ENCODE measurements around the gene ITGB6. TPM values are rescaled to one million over a fixed set of nuclear protein-coding genes. Genes with fewer than 3 reads are reported as not detected.
A peak's percentile ranks its signal among the peaks of the same experiment; 100 is the strongest.

ITGB6 gene
- total RNA-seq, 1 donor from 2014 or later = 7.6 TPM

DNA sequence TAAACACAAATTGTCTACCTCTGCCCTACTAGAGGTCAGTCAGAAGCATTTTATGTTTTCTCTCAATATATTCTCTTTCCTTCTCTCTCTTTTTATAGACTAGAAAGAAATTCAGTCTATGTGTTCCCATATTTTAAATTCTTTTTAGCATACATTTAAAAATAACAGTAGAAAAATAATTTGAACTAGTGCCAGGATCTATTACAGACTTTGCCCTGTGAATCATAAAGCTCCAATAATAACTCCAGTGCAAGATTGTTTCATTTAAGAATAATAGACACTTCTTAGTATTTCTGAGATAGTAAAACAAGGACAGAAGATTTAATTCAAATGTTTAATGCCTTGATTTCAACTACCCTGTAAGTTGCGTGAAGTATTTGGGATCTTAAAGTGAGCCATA lies 60.1 kb downstream of the ITGB6 start:
- no peak overlapping the region for H2AFZ ChIP-seq (ENCODE audit: low read depth, low read length)
- H3K9ac ChIP-seq (ENCODE audit: low read length) = no peak overlapping the region
- H3K4me2 ChIP-seq (ENCODE audit: low read length) = peak overlapping the region; percentile 30

DNA sequence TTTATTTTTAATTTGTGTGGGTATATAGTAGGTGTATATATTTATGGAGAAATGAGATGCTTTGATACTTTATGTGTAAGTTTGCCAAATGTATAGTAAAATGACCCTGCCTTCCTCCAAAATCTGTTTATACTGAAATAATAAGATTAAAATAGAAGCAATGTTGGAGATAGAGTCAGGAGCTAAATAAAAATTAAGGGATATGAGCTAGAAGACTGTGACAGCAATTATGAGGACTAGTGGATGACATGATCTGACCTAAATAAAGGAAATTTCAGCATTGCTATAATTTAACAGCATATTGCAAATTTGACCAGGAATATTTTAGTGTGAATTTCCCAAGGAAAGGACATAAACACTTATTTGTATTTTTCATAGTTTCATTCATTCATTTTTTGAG lies 60.7 kb downstream of the ITGB6 start:
- Mint-ChIP-seq H3K4me1 (ENCODE audit: low read depth, unreplicated experiment) (peaks cover 6% of the 10 kb centered on the region), H3K9me3 (ENCODE audit: unreplicated experiment) (no peaks in the 10 kb centered on the region), H3K27me3 (ENCODE audit: low read depth, unreplicated experiment) (no peaks in the 10 kb centered on the region), H3K36me3 (ENCODE audit: low read depth, unreplicated experiment) (no peaks in the 10 kb centered on the region), H3K27ac (ENCODE audit: unreplicated experiment) (no peak overlapping the region), H3K4me3 (ENCODE audit: unreplicated experiment) (no peak overlapping the region)
- TF ChIP-seq, protein P1, sequence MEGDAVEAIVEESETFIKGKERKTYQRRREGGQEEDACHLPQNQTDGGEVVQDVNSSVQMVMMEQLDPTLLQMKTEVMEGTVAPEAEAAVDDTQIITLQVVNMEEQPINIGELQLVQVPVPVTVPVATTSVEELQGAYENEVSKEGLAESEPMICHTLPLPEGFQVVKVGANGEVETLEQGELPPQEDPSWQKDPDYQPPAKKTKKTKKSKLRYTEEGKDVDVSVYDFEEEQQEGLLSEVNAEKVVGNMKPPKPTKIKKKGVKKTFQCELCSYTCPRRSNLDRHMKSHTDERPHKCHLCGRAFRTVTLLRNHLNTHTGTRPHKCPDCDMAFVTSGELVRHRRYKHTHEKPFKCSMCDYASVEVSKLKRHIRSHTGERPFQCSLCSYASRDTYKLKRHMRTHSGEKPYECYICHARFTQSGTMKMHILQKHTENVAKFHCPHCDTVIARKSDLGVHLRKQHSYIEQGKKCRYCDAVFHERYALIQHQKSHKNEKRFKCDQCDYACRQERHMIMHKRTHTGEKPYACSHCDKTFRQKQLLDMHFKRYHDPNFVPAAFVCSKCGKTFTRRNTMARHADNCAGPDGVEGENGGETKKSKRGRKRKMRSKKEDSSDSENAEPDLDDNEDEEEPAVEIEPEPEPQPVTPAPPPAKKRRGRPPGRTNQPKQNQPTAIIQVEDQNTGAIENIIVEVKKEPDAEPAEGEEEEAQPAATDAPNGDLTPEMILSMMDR (IDR thresholded peaks at IDR 0.05; ENCODE audit: insufficient read depth, low read depth, low read length) = no peak
- H3K27ac ChIP-seq (ENCODE audit: low read depth, low read length) = no peak overlapping the region
- H3K4me2 ChIP-seq (ENCODE audit: low read length) = no peak overlapping the region
- no peaks in the 10 kb centered on the region for H4K20me1 ChIP-seq (ENCODE audit: insufficient read depth, low read length)
- H3K27me3 ChIP-seq (ENCODE audit: insufficient read depth, low read length) = no peaks in the 10 kb centered on the region
- FAIRE-seq (no peak), DNase-seq (ENCODE audit: low read depth) (no peak)
- no peaks in the 10 kb centered on the region for H3K36me3 ChIP-seq (ENCODE audit: insufficient read depth, low read length)
- no peaks in the 10 kb centered on the region for H3K9me3 ChIP-seq (ENCODE audit: insufficient read depth, low read depth, low read length)
- H3K4me3 ChIP-seq (ENCODE audit: insufficient read depth, low read depth, low read length) = no peak overlapping the region
- no peaks in the 10 kb centered on the region for H3K79me2 ChIP-seq (ENCODE audit: insufficient read depth, low read length)
- peaks cover 3% of the 10 kb centered on the region for H3K4me1 ChIP-seq (ENCODE audit: insufficient read depth, low read length)
- H2AFZ ChIP-seq (ENCODE audit: low read depth, low read length) = no peak overlapping the region
- no peak overlapping the region for H3K9ac ChIP-seq (ENCODE audit: low read length)

More for the DNA sequence above, 60.1 kb downstream of the ITGB6 start:
- TF ChIP-seq, protein P1 (IDR thresholded peaks at IDR 0.05; ENCODE audit: insufficient read depth, low read depth, low read length) = no peak
- TF ChIP-seq EZH2 (IDR thresholded peaks at IDR 0.05; ENCODE audit: insufficient read depth, low read length) = no peak
- Histone ChIP-seq H4K20me1 (ENCODE audit: insufficient read depth, low read length) (no peaks in the 10 kb centered on the region), H3K36me3 (ENCODE audit: insufficient read depth, low read length) (no peaks in the 10 kb centered on the region), H3K9me3 (ENCODE audit: insufficient read depth, low read depth, low read length) (no peaks in the 10 kb centered on the region), H3K27me3 (ENCODE audit: insufficient read depth, low read length) (no peaks in the 10 kb centered on the region), H3K79me2 (ENCODE audit: insufficient read depth, low read length) (no peaks in the 10 kb centered on the region), H3K4me3 (ENCODE audit: insufficient read depth, low read depth, low read length) (no peak overlapping the region), H3K4me1 (ENCODE audit: insufficient read depth, low read length) (peaks cover 3% of the 10 kb centered on the region), H3K27ac (ENCODE audit: low read depth, low read length) (peak overlapping the region; percentile 28)
- FAIRE-seq (peak; percentile 5), DNase-seq (ENCODE audit: low read depth) (no peak)
- Mint-ChIP-seq H3K9me3 (ENCODE audit: unreplicated experiment) (no peaks in the 10 kb centered on the region), H3K36me3 (ENCODE audit: low read depth, unreplicated experiment) (no peaks in the 10 kb centered on the region), H3K27ac (ENCODE audit: unreplicated experiment) (no peak overlapping the region), H3K4me3 (ENCODE audit: unreplicated experiment) (no peak overlapping the region), H3K4me1 (ENCODE audit: low read depth, unreplicated experiment) (peaks cover 6% of the 10 kb centered on the region), H3K27me3 (ENCODE audit: low read depth, unreplicated experiment) (no peaks in the 10 kb centered on the region)

DNA sequence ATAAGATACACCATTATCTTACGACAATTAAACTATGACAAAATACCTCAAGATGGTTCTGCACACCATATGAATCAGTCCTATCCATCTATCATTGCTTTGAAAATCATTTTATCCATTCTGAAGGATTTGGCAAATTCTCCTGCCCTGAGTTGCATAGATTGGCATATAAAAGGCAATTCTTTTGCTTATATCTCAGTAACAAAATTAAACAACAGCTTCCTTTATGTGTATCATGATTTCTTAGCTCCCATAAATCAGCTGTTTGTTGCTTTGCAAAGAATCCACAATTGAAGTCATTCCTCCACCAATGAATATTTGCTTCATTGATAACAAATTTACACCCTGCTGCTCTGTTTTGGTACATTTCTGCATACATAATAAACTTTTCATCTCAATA lies 61.7 kb downstream of the ITGB6 start:
- H3K9ac ChIP-seq (ENCODE audit: low read length) = no peak overlapping the region
- H4K20me1 ChIP-seq (ENCODE audit: insufficient read depth, low read length) = no peaks in the 10 kb centered on the region
- DNase-seq (ENCODE audit: low read depth) (no peak), FAIRE-seq (no peak)
- Mint-ChIP-seq H3K9me3 (ENCODE audit: unreplicated experiment) (no peaks in the 10 kb centered on the region), H3K4me1 (ENCODE audit: low read depth, unreplicated experiment) (peaks cover 6% of the 10 kb centered on the region), H3K36me3 (ENCODE audit: low read depth, unreplicated experiment) (no peaks in the 10 kb centered on the region), H3K4me3 (ENCODE audit: unreplicated experiment) (no peak overlapping the region), H3K27me3 (ENCODE audit: low read depth, unreplicated experiment) (no peaks in the 10 kb centered on the region), H3K27ac (ENCODE audit: unreplicated experiment) (no peak overlapping the region)
- H3K27me3 ChIP-seq (ENCODE audit: insufficient read depth, low read length) = no peaks in the 10 kb centered on the region
- H3K36me3 ChIP-seq (ENCODE audit: insufficient read depth, low read length) = no peaks in the 10 kb centered on the region
- no peak overlapping the region for H3K4me2 ChIP-seq (ENCODE audit: low read length)
- H3K4me3 ChIP-seq (ENCODE audit: insufficient read depth, low read depth, low read length) = no peak overlapping the region
- no peak overlapping the region for H3K27ac ChIP-seq (ENCODE audit: low read depth, low read length)
- no peaks in the 10 kb centered on the region for H3K79me2 ChIP-seq (ENCODE audit: insufficient read depth, low read length)
- H3K9me3 ChIP-seq (ENCODE audit: insufficient read depth, low read depth, low read length) = no peaks in the 10 kb centered on the region
- TF ChIP-seq EZH2 (IDR thresholded peaks at IDR 0.05; ENCODE audit: insufficient read depth, low read length) = no peak
- TF ChIP-seq, protein P1 (IDR thresholded peaks at IDR 0.05; ENCODE audit: insufficient read depth, low read depth, low read length) = no peak
- peaks cover 3% of the 10 kb centered on the region for H3K4me1 ChIP-seq (ENCODE audit: insufficient read depth, low read length)
- H2AFZ ChIP-seq (ENCODE audit: low read depth, low read length) = no peak overlapping the region

All from astrocyte (in vitro differentiated cells and primary cell).